ENCODE data around the gene STEAP2.

Gene STEAP2

DNA sequence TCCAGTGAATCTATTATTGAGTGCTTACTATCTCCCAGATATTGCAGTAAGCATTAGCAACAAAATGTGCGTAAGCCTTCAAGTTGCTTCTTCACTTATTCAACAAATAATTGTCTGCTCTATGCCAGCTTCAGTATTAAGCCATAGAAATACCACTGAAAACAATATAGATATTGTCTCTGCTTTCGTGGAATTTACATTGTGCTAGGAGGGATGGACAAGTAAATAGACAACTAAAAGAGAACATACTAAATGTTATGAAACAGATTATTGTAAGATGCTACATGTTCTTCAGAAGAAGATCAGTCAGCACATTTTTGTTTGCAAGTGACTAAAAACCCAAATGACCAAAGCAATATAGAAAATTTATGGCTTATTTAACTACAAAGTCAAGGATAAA lies 60.7 kb downstream of the STEAP2 start:
- Histone ChIP-seq H3K9ac (ENCODE audit: low read depth, low read length, poor library complexity, severe bottlenecking) (no peak overlapping the region), H3K4me2 (ENCODE audit: low read depth, low read length, poor library complexity, severe bottlenecking) (no peak overlapping the region), H4K20me1 (ENCODE audit: insufficient read depth, low read length, poor library complexity, severe bottlenecking) (no peaks in the 10 kb centered on the region), H3K9me2 (replicated peaks; ENCODE audit: low read depth, low read length) (0 out of 2 replicates have a peak, but pooled peaks cover 3% of the 10 kb centered on the region), H3K36me3 (ENCODE audit: insufficient read depth, low read length) (no peaks in the 10 kb centered on the region), H2AFZ (ENCODE audit: low read length) (no peak overlapping the region), H3K4me3 (ENCODE audit: low read length, poor library complexity, severe bottlenecking) (no peak overlapping the region), H3K9me3 (ENCODE audit: insufficient read depth, low read depth, low read length) (no peaks in the 10 kb centered on the region), H3K79me2 (ENCODE audit: insufficient read depth, low read length) (no peaks in the 10 kb centered on the region), H3F3A (ENCODE audit: low read depth) (no peaks in the 10 kb centered on the region), H3K27me3 (ENCODE audit: insufficient read depth, low read length, poor library complexity, severe bottlenecking) (no peaks in the 10 kb centered on the region), H3K4me1 (ENCODE audit: insufficient read depth, low read length, poor library complexity, severe bottlenecking) (no peaks in the 10 kb centered on the region)
- TF ChIP-seq, protein P1, sequence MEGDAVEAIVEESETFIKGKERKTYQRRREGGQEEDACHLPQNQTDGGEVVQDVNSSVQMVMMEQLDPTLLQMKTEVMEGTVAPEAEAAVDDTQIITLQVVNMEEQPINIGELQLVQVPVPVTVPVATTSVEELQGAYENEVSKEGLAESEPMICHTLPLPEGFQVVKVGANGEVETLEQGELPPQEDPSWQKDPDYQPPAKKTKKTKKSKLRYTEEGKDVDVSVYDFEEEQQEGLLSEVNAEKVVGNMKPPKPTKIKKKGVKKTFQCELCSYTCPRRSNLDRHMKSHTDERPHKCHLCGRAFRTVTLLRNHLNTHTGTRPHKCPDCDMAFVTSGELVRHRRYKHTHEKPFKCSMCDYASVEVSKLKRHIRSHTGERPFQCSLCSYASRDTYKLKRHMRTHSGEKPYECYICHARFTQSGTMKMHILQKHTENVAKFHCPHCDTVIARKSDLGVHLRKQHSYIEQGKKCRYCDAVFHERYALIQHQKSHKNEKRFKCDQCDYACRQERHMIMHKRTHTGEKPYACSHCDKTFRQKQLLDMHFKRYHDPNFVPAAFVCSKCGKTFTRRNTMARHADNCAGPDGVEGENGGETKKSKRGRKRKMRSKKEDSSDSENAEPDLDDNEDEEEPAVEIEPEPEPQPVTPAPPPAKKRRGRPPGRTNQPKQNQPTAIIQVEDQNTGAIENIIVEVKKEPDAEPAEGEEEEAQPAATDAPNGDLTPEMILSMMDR (conservative IDR thresholded peaks at IDR 0.05; ENCODE audit: low read length), result no peak
- no peak for TF ChIP-seq EZH2phosphoT487 (IDR thresholded peaks at IDR 0.05; ENCODE audit: borderline replicate concordance)

DNA sequence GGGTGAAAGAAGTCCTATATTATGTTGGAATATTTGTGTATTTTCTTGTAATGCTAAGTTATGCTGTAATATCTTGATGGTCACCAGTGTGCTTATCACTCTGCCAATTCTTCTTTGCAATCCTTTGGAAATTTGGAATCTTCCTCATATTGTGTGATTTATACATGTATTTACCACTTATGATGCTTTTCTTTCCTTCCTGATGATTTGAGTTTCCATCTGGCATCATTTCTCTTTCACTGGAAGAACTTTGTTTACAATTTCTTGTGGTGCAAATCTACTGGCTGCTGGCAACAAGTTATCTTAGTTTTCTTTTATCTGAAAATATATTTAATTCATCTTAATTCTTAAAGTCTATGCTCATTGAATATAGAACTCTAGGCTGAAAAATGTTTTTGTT lies 62.6 kb downstream of the STEAP2 start:
- Histone ChIP-seq H3K9ac (ENCODE audit: low read depth, low read length, poor library complexity, severe bottlenecking) (no peak overlapping the region), H3K4me3 (ENCODE audit: low read length, poor library complexity, severe bottlenecking) (no peak overlapping the region), H2AFZ (ENCODE audit: low read length) (no peak overlapping the region), H3K9me2 (replicated peaks; ENCODE audit: low read depth, low read length) (0 out of 2 replicates have a peak, but pooled peaks cover 3% of the 10 kb centered on the region), H3F3A (ENCODE audit: low read depth) (no peaks in the 10 kb centered on the region), H4K20me1 (ENCODE audit: insufficient read depth, low read length, poor library complexity, severe bottlenecking) (no peaks in the 10 kb centered on the region), H3K4me1 (ENCODE audit: insufficient read depth, low read length, poor library complexity, severe bottlenecking) (no peaks in the 10 kb centered on the region), H3K27me3 (ENCODE audit: insufficient read depth, low read length, poor library complexity, severe bottlenecking) (no peaks in the 10 kb centered on the region), H3K4me2 (ENCODE audit: low read depth, low read length, poor library complexity, severe bottlenecking) (no peak overlapping the region), H3K9me3 (ENCODE audit: insufficient read depth, low read depth, low read length) (no peaks in the 10 kb centered on the region), H3K36me3 (ENCODE audit: insufficient read depth, low read length) (no peaks in the 10 kb centered on the region), H3K79me2 (ENCODE audit: insufficient read depth, low read length) (no peaks in the 10 kb centered on the region)
- no peak for TF ChIP-seq EZH2phosphoT487 (IDR thresholded peaks at IDR 0.05; ENCODE audit: borderline replicate concordance)
- TF ChIP-seq, protein P1 (conservative IDR thresholded peaks at IDR 0.05; ENCODE audit: low read length), result no peak

DNA sequence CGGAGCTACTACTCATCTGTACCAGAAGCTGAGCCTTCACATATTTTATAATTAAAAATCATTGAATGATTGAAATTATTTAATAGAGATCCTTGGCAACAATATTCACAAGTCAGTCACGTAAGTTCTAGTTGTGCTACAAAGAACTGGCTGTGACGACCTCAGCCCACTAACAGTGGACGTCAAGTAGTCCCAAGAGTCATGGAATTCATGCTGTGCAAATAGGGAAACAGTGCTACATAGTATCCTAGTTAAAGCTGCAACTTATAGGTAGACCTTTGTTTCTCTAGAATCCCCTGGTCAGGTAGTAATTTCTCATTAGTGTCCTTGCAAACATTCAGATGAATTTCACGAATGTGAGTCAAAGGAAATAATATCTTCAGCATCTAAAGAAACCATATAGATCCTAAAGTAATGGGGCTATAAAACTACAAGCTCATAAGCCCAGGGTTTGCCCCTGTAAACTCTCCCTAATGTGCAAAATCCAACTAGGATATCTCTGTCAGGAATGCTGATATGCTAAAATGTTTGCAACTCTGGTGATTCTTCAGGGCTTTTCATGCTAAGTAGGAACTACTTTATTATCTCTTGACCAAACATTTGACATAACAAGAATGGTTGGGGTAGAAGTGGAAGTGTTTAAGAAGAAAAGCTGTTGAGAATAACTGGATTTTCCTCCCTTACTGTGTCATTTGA lies 64.6 kb downstream of the STEAP2 start:
- no peaks in the 10 kb centered on the region for H3K4me1 ChIP-seq (ENCODE audit: insufficient read depth, low read length, poor library complexity, severe bottlenecking)
- H3K9me3 ChIP-seq (ENCODE audit: insufficient read depth, low read depth, low read length), result no peaks in the 10 kb centered on the region
- no peak for TF ChIP-seq EZH2phosphoT487 (IDR thresholded peaks at IDR 0.05; ENCODE audit: borderline replicate concordance)
- TF ChIP-seq, protein P1 (conservative IDR thresholded peaks at IDR 0.05; ENCODE audit: low read length), result no peak
- no peaks in the 10 kb centered on the region for H3F3A ChIP-seq (ENCODE audit: low read depth)
- H3K36me3 ChIP-seq (ENCODE audit: insufficient read depth, low read length), result no peaks in the 10 kb centered on the region
- no peaks in the 10 kb centered on the region for H4K20me1 ChIP-seq (ENCODE audit: insufficient read depth, low read length, poor library complexity, severe bottlenecking)
- 0 out of 2 replicates have a peak, but pooled peaks cover 3% of the 10 kb centered on the region for H3K9me2 ChIP-seq (replicated peaks; ENCODE audit: low read depth, low read length)
- no peak overlapping the region for H2AFZ ChIP-seq (ENCODE audit: low read length)
- H3K4me2 ChIP-seq (ENCODE audit: low read depth, low read length, poor library complexity, severe bottlenecking), result no peak overlapping the region
- H3K4me3 ChIP-seq (ENCODE audit: low read length, poor library complexity, severe bottlenecking), result no peak overlapping the region
- no peak overlapping the region for H3K9ac ChIP-seq (ENCODE audit: low read depth, low read length, poor library complexity, severe bottlenecking)
- no peaks in the 10 kb centered on the region for H3K27me3 ChIP-seq (ENCODE audit: insufficient read depth, low read length, poor library complexity, severe bottlenecking)
- H3K79me2 ChIP-seq (ENCODE audit: insufficient read depth, low read length), result no peaks in the 10 kb centered on the region
